HG03025 (cell line): Measurements from ENCODE around the gene GRAMD4.

ENCODE experiments used
- ATAC-seq: cut with Tn5 transposase; IDR thresholded peaks from one replicate; pipeline ENCODE4 v1.9.1; 2021; ENCODE audit warnings: mild to moderate bottlenecking, moderate library complexity; ENCODE audit not compliant: unreplicated experiment, low FRiP score

GRAMD4 gene

GRCh38 chr22:46652847-46653331 lies 32.7 kb downstream of the GRAMD4 start:
- ATAC-seq, result no peak

- no peak for ATAC-seq
Measured at GRCh38 chr22:46653596-46653995, 33.4 kb downstream of the GRAMD4 start.

GRCh38 chr22:46654426-46654825 lies 34.2 kb downstream of the GRAMD4 start:
- no peak for ATAC-seq

- ATAC-seq, result no peak
Measured at GRCh38 chr22:46654927-46655595, 34.9 kb downstream of the GRAMD4 start.

- ATAC-seq, result no peak
Measured at GRCh38 chr22:46655861-46656608, 35.8 kb downstream of the GRAMD4 start.

GRCh38 chr22:46656856-46657654 lies 36.9 kb downstream of the GRAMD4 start:
- ATAC-seq, result no peak

- no peak for ATAC-seq
Measured at GRCh38 chr22:46657655-46657953, 37.4 kb downstream of the GRAMD4 start.

- ATAC-seq, result no peak
Measured at GRCh38 chr22:46657996-46658947, 38.1 kb downstream of the GRAMD4 start.

GRCh38 chr22:46659059-46659790 lies 39.0 kb downstream of the GRAMD4 start:
- no peak for ATAC-seq

- no peak for ATAC-seq
Measured at GRCh38 chr22:46659791-46660186, 39.6 kb downstream of the GRAMD4 start.

GRCh38 chr22:46660604-46661201 lies 40.5 kb downstream of the GRAMD4 start:
- no peak for ATAC-seq

GRCh38 chr22:46661221-46661851 lies 41.1 kb downstream of the GRAMD4 start:
- ATAC-seq, result no peak

GRCh38 chr22:46662226-46662625 lies 42.0 kb downstream of the GRAMD4 start:
- ATAC-seq, result no peak

- no peak for ATAC-seq
Measured at GRCh38 chr22:46663001-46663400, 42.8 kb downstream of the GRAMD4 start.

- ATAC-seq, result no peak
Measured at GRCh38 chr22:46663436-46664100, 43.4 kb downstream of the GRAMD4 start.

GRCh38 chr22:46664301-46664855 lies 44.2 kb downstream of the GRAMD4 start:
- no peak for ATAC-seq

GRCh38 chr22:46665151-46665695 lies 45.0 kb downstream of the GRAMD4 start:
- no peak for ATAC-seq
